ENCODE measurements around the gene NUDT9.

GRCh38 chr4:87469390-87469789 lies 47.0 kb downstream of the NUDT9 start:
- TF ChIP-seq, protein P1, sequence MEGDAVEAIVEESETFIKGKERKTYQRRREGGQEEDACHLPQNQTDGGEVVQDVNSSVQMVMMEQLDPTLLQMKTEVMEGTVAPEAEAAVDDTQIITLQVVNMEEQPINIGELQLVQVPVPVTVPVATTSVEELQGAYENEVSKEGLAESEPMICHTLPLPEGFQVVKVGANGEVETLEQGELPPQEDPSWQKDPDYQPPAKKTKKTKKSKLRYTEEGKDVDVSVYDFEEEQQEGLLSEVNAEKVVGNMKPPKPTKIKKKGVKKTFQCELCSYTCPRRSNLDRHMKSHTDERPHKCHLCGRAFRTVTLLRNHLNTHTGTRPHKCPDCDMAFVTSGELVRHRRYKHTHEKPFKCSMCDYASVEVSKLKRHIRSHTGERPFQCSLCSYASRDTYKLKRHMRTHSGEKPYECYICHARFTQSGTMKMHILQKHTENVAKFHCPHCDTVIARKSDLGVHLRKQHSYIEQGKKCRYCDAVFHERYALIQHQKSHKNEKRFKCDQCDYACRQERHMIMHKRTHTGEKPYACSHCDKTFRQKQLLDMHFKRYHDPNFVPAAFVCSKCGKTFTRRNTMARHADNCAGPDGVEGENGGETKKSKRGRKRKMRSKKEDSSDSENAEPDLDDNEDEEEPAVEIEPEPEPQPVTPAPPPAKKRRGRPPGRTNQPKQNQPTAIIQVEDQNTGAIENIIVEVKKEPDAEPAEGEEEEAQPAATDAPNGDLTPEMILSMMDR (IDR thresholded peaks at IDR 0.05; ENCODE audit: insufficient read depth, low read depth, low read length): no peak
- TF ChIP-seq EZH2 (IDR thresholded peaks at IDR 0.05; ENCODE audit: insufficient read depth, low read length): no peak

All from astrocyte (in vitro differentiated cells and primary cell).